Glomerular endothelial cell (primary cell): ENCODE data around the gene LRRC46. TPM values are rescaled to one million over a fixed set of nuclear protein-coding genes. Genes with fewer than 3 reads are reported as not detected.

Experiments used
- DNase-seq: peaks from one replicate; pipeline ENCODE4 v3.0.0-alpha.2; 2011; ENCODE audit warnings: low read depth, low spot score; ENCODE audit errors: extremely low read depth
- total RNA-seq: library from RNA; depleted of rRNA; stranded (reverse); fragments of >200 nt; gene quantifications from 2 replicates; pipeline ENCODE4 v1.2.3, GENCODE V29; 2015

LRRC46 gene
- total RNA-seq, 1 donor from 2014 or later = not detected

- DNase-seq = no peak
Measured at GRCh38 chr17:47875011-47875985, 43.8 kb downstream of the LRRC46 start.

GRCh38 chr17:47877368-47878034, 46.0 kb downstream of the LRRC46 start:
- no peak for DNase-seq

GRCh38 chr17:47878203-47879027, 46.9 kb downstream of the LRRC46 start:
- no peak for DNase-seq

GRCh38 chr17:47879028-47879585, 47.6 kb downstream of the LRRC46 start:
- no peak for DNase-seq

GRCh38 chr17:47879776-47880454, 48.4 kb downstream of the LRRC46 start:
- DNase-seq = no peak

- DNase-seq = no peak
Measured at GRCh38 chr17:47882247-47882646, 50.8 kb downstream of the LRRC46 start.

GRCh38 chr17:47882695-47883588, 51.5 kb downstream of the LRRC46 start:
- DNase-seq = no peak

GRCh38 chr17:47883589-47884426, 52.3 kb downstream of the LRRC46 start:
- DNase-seq = no peak

- no peak for DNase-seq
Measured at GRCh38 chr17:47884427-47884740, 52.9 kb downstream of the LRRC46 start.

- DNase-seq = no peak
Measured at GRCh38 chr17:47884905-47885730, 53.6 kb downstream of the LRRC46 start.

Other genes starting within 250 kb of the LRRC46 start
- 278 and 309 TPM in 2 replicates for gene KPNB1, start 181.8 kb upstream of the LRRC46 start, total RNA-seq
- 11.4 and 19.7 TPM in 2 replicates for gene TBKBP1, start 137.5 kb upstream of the LRRC46 start, total RNA-seq
- not detected in 2 replicates for gene TBX21, start 98.4 kb upstream of the LRRC46 start, total RNA-seq
- gene OSBPL7, start 9.9 kb upstream of the LRRC46 start, total RNA-seq = 11.1 and 14.4 TPM in 2 replicates
- 29.8 and 50.5 TPM in 2 replicates for gene MRPL10, start 129 bp upstream of the LRRC46 start, total RNA-seq
- 27.8 and 35.9 TPM in 2 replicates for gene SCRN2, start 9.6 kb downstream of the LRRC46 start, total RNA-seq
- 0.48 and 1.6 TPM in 2 replicates for gene SP6, start 19.5 kb downstream of the LRRC46 start, total RNA-seq
- 4.3 and 11.5 TPM in 2 replicates for gene SP2, start 64.6 kb downstream of the LRRC46 start, total RNA-seq
- gene PNPO, start 109.9 kb downstream of the LRRC46 start, total RNA-seq = 36.3 and 56.6 TPM in 2 replicates
- gene PRR15L, start 126.2 kb downstream of the LRRC46 start, total RNA-seq = not detected in 2 replicates
- 98.2 and 99.8 TPM in 2 replicates for gene CDK5RAP3, start 139.4 kb downstream of the LRRC46 start, total RNA-seq
- 16.9 and 17.7 TPM in 2 replicates for gene COPZ2, start 206.1 kb downstream of the LRRC46 start, total RNA-seq
- 163 and 201 TPM in 2 replicates for gene NFE2L1, start 216.7 kb downstream of the LRRC46 start, total RNA-seq